Measurements from ENCODE around the gene GPR143.

The GPR143 gene

GRCh38 chrX:9676306-9676705 is 89.3 kb downstream of the GPR143 start:
- DNase-seq (ENCODE audit: low read depth in 1 of 2, low spot score in 1 of 2) = no peak
